Muscle of back (tissue), 11 donors: Measurements from ENCODE around the gene TMEM92. TPM values are rescaled to one million over a fixed set of nuclear protein-coding genes. Genes with fewer than 3 reads are reported as not detected.
"Not testable (repeated sequence)": the region's sequence is repeated elsewhere in the genome, so short reads cannot be mapped to it uniquely, and the experiment has no call there.

Experiments
- DNase-seq, 3 donors: peaks; one replicate each; pipeline versions ENCODE4 v3.0.0 to v3.0.0-alpha.2; 2013
- polyA plus RNA-seq, 10 donors: library from polyadenylated mRNA; unstranded; fragments of 120-200 nt; gene quantifications; one replicate each; pipeline ENCODE4 v1.2.1, GENCODE V29; 2013; ENCODE audit not compliant: insufficient read length in 10 of 10

TMEM92 gene
- polyA plus RNA-seq, 10 donors: 0.64 to 2.1 (median 1.3) TPM

DNA sequence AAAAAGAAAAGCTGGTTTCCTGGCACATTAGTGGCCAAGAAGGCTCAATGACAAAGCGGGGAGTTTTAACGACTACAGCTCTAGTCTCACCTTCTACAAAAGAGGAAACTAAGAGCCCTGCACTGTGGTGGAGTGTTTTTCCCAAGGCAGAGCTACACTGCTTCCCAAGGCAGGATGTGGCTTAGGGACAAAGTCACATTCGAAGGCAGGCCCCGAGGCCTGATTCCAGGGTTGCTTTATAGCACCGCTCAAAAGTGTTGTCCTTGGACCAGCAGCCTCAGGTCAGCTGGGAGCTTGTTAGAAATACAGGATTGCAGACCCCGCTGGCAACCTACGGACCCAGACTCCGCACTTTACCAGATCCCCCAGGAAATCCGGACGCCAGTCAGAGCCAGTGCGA lies 23.8 kb downstream of the TMEM92 start:
- DNase-seq: no peak

DNA sequence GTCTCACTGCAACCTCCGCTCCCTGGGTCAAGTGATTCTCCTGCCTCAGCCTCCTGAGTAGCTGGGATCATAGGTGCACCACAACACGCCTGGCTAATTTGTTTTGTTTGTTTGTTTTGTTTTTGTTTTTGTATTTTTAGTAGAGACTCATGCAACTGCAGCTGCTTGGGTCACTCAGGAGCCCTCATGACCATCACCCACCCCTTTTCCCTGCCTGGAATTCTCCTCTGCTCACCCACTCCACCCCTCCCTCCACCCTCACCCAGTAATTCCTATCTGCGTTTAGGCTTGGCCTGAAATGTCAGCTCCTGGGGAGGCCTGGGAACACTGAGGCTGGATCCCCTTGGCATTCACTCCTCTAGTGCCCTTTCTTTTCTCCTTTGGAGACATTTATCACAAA lies 25.5 kb downstream of the TMEM92 start:
- DNase-seq: no peak

DNA sequence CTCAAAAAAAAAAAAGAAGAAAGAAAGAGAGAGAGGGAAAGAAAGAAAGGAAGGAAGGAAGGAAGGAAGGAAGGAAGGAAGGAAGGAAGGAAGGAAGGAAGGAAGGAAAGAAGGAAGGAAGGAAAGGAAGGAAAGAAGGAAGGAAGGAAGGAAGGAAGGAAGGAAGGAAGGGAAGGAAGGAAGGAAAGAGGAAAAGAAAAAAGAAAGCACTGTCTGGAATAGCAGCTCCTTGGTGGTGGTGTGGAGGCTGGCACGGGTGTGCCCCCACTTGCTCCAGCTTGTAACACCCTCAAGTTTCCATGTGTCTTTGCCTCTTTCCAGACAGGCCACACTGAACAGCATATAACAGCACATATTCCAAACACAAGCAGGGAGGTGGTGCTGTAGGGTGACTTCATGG lies 26.6 kb downstream of the TMEM92 start:
- not testable (repeated sequence) for DNase-seq

DNA sequence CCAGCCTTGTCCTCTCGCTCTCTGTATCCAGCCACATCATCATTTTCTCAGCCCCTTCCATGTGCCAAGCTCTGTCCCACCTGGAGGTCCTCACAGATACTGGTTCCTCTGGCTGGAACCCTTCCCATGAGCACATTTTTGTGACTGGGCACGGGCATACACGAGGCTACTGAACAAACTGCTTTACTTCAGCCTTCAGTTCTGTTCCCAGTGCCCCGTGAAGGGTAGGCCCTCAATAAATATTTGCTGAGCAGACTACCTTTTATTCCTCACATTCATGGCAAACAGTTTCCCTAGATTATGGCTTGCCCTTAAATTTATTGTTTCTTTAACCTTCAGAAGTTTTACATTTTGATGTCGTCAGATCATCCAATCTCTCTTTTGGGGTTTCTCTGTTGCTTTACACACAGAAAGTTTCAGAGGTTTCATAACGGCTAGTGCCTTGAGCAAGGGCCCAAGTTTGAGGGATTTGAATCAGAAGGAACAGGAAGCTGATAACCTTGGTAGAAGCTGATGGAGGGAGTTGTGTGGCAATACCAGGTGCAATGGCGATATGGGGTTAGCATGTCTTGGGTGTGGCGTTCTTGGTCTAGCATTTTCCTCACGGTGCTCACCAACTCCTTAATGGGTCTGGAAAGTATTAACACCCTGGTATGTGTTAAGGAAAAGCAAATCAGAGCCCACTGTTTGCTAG lies 27.8 kb downstream of the TMEM92 start:
- no peak for DNase-seq

DNA sequence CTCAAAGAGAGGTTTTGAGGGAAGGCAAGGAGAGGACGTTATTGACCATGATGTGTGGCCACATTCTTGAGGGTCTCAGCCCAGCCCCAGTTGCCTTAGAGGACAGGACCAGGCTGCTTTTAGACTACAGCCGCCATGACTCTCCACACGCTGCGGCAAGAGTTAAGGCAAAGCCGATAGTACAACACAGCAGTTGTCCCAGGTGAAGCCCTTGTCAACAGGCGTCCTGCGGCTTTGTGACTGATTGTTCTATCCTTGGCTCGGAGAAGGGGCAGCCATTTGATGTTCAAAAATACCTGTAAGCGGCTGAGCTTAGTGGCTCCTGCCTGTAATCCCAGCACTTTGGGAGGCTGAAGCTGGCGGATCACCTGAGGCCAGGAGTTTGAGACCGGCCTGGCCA lies 28.8 kb downstream of the TMEM92 start:
- no peak for DNase-seq

DNA sequence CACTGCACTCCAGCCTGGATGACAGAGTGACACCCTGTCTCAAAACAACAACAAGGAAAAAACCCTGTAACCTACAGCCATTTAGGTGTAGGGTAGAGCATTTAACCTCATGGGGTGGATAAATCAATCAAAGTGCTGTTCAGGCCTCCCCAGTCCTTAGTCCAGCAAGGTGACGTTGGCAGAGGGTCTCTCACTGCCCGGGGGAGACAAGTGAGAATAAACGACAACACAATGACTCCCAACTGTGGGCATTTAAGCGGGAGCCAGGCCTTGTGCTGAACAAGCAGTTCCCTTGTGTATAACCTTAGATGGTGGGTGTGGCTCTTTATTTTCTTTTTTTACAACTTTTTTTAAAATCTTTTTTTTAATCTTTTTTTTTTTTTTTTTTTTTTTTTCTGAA lies 29.3 kb downstream of the TMEM92 start:
- no peak for DNase-seq

DNA sequence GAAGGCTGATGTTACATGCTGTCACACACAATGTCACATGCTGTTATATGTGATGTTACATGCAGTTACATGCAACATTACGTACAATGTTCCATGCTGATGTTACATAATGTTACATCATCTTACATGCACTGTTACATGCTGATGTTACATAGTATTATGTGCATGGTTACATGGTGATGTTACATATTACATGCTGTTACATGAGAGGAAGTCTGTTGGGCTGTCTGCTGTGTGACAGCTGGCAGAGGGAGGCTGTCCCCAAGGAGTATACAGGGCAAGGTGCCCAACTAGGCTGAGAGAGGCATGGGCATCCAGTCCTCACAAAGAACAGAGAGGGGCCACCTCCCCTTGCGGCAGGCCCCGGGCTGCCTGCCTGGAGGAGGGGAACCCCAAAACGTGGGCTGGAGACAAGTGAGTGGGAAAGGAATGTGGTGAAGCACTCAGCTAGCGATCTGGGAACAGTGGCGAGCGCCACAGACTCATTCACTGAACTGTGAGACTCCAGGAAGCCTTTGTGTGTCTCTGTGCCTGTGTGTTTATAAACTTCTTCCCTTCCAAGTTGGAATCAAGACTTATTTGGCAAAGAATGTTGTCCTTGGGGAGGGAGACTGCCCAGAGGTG lies 30.6 kb downstream of the TMEM92 start:
- DNase-seq: no peak

DNA sequence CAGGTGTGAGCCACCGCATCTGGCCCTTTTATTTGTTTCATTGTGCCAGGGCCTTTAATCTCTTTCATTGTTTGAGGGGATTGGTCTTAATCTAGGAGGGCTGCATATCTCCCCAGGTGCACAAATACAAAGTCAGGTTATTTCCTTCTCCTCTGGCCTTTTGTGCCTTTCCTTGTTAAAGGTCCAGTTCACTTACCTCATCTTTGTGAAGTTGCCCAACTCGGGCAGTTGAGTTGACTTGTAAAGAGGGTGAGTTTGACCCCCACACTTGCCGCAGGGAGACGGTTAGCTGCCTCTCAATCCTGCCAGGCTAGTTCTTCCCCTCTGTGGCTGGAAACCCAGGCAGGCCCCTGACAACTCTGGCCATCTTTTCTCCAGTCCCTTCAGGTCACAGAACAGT lies 33.4 kb downstream of the TMEM92 start:
- no peak for DNase-seq

DNA sequence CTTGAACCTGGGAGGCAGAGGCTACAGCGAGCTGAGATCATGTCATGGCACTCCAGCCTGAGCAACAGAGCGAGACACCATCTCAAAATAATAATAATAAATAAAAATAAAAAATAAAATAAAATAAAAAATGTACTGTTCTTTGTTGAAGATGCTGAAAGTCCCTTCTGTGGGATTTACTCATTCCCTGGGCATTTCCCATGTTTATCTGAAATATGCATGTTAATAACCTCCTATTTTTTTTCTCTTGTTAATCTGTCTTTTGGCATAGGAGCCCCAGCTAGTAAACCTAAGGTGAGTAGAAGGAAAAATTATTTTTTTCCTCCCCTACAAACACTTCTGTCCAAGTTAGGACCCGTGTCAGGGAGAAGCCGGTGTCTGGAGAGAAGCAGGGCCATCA lies 34.4 kb downstream of the TMEM92 start:
- no peak for DNase-seq

DNA sequence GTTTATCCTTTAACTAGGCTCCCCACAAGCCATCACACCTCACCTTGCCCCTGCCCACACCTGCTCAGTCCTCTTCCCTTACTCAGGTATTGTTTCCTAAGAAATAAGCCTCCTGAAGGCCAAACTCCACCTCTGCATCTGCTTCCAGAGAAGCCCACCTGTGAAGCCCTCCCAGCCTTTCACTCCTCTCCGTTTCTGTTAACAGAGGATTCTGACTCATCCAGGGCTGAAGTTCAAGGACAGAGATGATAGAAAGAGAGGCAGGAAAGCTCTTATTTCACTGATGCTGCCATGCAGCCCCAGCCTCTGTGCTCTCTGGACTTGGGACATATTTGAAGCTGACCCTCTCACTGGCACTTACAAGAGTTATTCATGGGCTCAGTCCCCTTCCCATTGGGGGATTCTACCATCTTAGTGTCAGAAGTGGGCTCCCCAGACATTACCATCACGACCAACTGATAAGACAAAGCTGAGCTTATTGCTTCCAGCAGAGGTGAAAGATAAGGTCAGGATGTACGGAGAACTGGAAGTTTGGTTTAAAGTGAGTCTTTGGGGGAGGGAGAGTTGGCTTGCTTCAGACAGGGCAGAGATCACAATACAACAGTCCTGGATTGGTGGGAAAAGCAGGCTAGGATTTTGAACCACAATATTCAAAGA lies 36.3 kb downstream of the TMEM92 start:
- DNase-seq: no peak

DNA sequence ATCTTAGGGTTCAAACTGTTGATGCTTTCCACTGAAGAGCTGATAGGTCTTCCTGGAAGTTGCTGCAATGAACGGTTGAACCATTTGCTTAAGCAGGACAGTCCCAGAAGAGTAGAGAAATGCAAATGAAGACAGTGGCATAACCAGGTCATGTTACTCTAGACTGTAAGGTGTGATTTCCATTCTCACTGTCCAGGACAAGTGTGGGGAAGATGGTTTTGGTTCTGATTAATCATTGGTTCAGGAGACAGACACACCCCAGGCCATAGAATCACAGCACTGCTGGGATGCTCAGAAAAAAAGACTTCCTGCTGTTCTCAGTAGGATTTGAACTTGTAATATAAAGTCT lies 36.8 kb downstream of the TMEM92 start:
- DNase-seq: no peak

DNA sequence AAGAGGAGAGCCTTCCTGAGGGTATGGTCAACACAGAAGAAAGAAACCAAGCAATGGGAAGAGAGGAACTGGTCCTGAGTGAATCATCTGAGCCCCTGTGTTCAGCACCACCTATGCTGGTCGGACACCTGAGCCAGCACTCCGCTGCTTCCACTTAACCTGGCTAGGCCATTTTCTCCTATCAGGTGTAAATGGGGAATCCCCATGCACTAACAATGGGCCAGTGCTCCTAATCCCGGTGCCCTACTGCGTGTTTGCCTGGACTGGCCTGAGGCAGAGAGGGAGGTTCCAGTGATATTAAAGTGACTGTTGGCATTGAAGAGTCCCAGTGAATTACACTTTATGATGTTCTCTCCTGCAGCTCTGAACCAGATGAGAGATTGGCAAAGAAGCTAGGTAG lies 37.2 kb downstream of the TMEM92 start:
- DNase-seq: no peak

DNA sequence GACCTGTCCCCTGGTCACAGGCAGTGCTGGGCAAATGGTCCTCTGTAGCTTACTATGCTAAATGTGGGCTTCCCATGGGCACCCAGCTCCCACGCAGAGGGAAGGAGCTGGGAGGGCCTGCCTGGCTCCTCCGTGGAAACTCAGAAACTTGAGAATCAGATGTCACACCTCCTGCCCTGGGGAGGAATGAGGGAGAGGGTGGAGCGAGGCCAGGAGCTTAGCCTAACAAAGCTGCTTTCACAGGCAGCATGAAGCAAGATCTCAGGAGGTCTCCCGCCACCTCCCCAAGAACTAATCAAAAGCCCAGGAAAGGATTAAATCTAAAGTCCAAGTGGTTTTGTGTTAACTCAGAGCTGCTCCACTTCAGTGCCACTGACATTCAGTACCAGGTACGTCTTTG lies 38.0 kb downstream of the TMEM92 start:
- DNase-seq: no peak

DNA sequence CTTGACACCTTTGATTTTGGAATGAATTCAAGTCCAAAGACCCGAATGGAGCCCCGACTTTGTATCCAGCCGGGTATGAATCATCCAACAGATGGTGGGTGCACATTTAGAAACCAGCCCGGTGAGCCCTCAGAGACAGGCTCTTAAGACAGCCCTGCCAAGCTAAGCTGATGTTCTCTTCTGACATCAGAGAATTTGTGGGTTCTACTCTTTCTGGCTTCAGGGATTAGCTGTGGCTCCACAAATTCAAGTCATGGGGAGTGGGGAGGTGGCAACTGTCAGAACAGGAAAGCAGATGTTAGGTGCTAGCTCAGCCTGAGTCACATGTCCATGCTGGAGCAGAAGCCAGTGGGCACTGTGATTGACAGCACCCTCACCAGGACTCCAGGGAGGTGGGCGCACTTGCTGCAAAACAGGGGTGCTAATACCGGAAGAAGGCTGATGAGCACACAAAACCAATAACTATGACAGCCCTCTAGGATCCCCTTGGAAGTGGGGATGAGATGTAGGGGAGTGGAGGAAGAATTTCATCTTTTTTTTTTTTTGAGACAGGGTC lies 40.3 kb downstream of the TMEM92 start:
- no peak for DNase-seq

DNA sequence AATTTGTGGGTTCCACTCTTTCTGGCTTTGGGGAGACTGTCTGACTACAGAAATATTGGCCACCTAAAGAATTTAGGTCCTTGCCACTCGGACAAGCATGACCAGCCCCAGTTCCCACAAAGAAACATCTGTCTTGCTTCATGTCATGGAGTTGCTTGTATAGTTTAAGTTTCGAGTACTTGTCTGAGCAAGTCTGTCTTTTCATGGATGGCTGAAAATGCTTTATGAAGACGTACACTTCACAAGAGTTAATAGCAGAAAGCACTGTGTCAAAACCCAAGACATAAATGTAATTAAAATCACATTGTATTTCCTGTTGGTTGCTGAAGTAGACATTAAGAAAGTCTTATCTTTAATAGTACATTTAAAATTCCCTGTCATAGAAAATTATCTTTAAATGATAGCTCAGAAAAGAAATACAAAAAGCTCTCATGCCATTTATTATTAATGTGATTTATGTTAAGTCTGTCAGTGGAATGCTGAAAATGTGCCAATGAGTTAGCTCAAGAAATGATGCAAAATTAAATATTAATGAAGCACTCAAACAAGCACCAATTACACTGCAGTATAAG lies 41.8 kb downstream of the TMEM92 start:
- DNase-seq: no peak

DNA sequence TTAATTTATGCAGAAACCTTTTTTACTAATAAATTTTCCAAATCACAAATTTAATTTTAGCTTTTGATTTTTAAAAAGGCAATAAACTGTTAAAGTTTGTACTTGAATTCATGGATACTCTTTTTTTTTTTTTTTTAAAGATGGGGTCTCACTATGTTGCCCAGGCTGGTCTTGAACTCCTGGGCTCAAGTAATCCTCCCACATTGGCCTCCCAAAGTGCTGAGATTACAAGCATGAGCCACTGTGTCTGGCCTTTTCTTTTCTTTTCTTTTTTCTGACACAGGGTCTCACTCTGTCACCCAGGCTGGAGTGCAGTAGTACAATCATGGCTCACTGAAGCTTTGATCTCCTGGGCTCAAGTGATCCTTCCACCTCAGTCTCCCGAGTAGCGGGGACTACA lies 42.4 kb downstream of the TMEM92 start:
- not testable (repeated sequence) for DNase-seq

DNA sequence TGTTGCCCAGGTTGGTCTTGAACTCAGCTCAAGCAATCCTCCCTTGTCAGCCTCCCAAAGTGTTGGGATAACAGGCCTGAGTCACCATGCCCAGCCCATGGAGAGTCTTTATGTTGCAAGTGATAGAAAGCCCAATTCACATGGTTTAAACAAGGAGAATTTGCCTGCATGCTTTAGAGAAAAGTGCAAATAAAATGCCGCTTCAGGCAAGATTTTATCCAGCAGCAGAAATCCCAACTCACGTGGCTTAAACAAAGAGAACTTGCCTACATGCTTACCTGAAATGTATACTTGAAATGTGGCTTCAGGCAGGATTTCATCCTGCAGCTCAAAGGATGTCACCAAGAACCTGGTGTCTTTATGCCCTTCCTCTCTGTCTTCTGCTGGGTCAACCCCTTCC lies 42.9 kb downstream of the TMEM92 start:
- DNase-seq: no peak

DNA sequence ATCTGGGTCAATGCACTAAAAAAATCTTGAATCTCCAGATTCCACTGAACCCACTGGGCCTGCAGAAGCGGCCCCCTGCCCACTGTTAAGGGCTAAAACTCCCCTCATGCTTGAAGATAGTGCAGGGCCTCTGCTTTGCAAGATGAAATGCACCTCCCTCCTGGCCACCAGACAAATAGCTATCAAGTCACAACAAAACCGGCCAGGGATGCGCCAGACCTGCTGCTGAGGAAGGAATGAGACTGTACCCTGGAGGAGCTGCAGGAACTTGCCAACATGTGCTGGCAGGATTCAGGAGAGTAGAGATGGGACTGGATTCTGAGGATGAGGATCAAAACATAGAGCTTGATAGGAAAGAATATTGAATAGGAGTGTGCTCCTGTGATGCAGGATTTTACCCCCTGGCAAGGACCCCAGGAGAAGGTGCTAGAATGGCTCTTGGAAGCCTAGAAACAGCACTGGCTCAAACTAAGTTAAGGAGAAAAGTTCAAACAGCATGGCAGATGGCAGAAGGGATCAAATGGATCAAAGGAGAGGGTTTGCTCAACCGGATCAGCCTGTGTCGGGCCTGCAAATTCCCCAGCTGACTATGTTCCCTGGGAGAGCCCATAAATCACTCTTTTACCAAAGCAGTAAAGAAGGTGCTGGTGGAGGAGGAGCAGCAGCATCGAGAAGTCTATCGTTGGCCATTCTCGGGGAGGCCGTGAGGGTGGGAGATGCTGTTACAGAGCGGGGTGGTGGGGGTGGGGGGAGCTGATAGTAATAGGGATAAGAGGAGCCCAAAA lies 44.4 kb downstream of the TMEM92 start:
- peak in 2 of 3 donors; percentile 26 to 44 for DNase-seq

DNA sequence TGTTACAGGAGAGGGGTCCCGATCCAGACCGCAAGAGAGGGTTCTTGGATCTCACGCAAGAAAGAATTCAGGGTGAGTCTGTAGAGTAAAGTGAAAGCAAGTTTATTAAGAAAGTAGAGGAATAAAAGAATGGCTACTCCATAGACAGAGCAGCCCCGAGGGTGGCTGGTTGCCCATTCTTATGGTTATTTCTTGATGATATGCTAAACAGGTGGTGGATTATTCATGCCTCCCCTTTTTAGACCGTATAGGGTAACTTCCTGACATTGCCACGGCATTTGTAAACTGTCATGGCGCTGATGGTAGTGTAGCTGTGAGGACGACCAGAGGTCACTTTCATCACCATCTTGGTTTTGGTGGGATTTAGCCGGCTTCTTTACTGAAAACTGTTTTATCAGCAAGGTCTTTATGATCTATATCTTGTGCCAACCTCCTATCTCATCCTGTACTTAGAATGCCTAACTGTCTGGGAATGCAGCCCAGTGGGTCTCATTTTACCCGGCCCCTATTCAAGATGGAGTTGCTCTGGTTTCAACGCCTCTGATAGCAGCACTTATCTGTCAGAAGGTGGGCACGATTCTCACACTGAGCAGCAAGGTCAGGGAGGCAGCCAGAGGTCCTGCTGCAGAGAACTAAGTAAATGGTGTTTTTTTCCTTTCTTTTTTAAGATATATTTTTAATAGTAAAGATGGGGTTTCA lies 45.2 kb downstream of the TMEM92 start:
- DNase-seq: peak in 1 of 3 donors; percentile 25

DNA sequence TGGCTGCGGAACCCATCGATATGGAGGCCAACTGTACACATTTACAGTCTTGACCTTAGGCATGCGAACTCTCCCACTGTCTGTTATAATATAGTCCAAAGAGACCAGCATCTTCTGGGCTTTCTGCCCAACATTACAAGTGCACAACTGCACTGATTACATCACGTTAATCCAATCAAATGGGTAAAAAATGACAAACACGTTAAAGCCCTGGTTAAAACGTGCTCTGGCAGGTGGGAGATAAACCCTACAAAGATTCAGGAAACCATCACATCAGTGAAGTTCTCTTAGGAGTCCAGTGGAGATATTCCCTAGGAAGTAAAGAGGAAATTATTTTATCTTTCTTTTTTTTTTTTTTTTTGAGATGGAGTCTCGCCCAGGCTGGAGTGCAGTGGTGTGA lies 48.0 kb downstream of the TMEM92 start:
- peak in 1 of 3 donors; percentile 32 for DNase-seq

DNA sequence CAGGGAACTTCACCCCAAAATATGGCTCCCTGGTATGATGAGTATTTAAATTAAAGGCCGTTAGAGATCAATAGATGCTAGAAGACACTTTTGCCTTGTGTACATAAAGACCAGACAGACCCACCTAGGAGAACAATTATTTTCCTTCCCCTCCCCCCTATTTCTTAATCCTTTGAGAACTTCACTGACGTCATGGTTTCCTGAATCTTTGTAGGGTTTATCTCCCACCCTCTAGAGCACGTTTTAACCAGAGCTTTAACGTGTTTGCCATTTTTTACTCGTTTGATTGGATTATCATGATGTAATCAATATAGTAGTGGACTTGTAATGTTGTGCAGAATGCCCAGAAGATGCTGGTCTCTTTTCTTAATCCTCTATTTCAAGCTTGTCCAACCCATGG lies 48.8 kb downstream of the TMEM92 start:
- DNase-seq: no peak
